Mesodermal cell (in vitro differentiated cells): Measurements from ENCODE around the gene FOLR3.
"Not testable (repeated sequence)": the region's sequence is repeated elsewhere in the genome, so short reads cannot be mapped to it uniquely, and the experiment has no call there.

Experiments
- H3K27ac ChIP-seq: 2 replicates; pipeline ENCODE4 v1.7.0; 2013; ENCODE audit warnings: mild to moderate bottlenecking, low read depth, low read length, moderate library complexity; ENCODE audit not compliant: severe bottlenecking
- H3K36me3 ChIP-seq: 2 replicates; pipeline ENCODE4 v1.7.1; 2013; ENCODE audit warnings: mild to moderate bottlenecking, low read length, moderate library complexity; ENCODE audit not compliant: control insufficient read depth, insufficient read depth
- H3K4me1 ChIP-seq: one replicate; pipeline ENCODE4 v1.7.1; 2013; ENCODE audit warnings: mild to moderate bottlenecking, low read length; ENCODE audit not compliant: insufficient read depth, control insufficient read depth, poor library complexity, severe bottlenecking
- H3K4me3 ChIP-seq: 2 replicates; pipeline ENCODE4 v1.7.0; 2013; ENCODE audit warnings: low read length, control low read depth, mild to moderate bottlenecking; ENCODE audit not compliant: insufficient read depth, poor library complexity, severe bottlenecking; ENCODE audit errors: extremely low read depth
- H3K9me3 ChIP-seq: 2 replicates; pipeline ENCODE4 v1.7.1; 2013; ENCODE audit warnings: mild to moderate bottlenecking, low read length, moderate library complexity; ENCODE audit not compliant: control insufficient read depth
- WGBS, 2 experiments: methylation state at CpG; one replicate each; pipeline ENCODE4 v1.1.5; 2013; ENCODE audit warnings: missing lambda C conversion rate in 2 of 2; ENCODE audit not compliant: insufficient coverage in 2 of 2; 5-methylcytosine and 5-hydroxymethylcytosine counted together

FOLR3 gene

DNA sequence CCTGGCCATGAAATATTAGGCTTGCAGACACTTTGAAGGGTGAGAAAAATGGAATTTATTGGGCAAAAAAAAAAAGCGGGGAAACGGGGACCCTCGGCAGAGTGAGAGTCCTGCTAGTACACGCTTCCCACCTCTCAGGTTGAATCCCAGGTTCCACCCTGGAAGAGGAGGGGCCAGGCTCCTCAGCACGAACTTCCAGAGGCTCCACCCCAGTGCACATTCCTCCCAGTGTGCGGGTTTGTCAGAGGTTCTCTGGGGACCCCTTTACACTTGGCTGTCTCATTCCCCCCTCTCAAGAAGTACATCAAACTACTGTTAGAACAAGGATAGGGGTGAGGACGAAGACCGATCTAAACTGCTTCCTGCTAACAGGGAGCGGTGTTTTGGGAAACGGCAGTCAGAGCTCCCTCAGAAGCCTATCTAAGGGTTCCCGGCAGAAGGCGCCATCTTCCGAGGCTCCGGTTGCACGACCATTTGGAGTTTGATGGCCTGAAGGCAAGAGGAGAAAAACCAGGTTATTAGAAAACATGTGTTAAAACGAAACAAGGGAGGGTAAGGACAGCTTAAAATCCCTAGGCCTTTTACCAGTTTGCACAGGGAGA, 27.5 kb downstream of the FOLR3 start:
- Histone ChIP-seq H3K36me3 (no peaks in the 10 kb centered on the region), H3K9me3 (no peaks in the 10 kb centered on the region), H3K4me1 (no peaks in the 10 kb centered on the region), H3K4me3 (no peak overlapping the region), H3K27ac (no peak overlapping the region)
- 90 to 94% methylated on average over 12 to 13 of the region's 16 CpGs for WGBS, 2 experiments

DNA sequence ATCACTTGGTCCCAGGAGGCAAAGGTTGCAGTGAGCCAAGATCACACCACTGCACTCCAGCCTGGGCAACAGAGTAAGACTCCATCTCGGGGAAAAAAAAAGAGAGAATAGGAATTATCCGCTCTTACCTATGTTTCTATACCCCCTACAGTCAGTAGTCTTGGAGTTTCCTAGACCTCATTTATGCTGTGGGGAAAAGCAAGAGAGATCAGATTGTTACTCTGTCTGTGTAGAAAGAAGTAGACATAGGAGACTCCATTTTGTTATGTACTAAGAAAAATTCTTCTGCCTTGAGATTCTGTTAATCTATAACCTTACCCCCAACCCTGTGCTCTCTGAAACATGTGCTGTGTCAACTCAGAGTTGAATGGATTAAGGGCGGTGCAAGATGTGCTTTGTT, 28.7 kb downstream of the FOLR3 start:
- WGBS, 2 experiments: no CpG with 5 or more reads among the region's 3 CpGs
- not testable (repeated sequence) for H3K4me1 ChIP-seq, H3K36me3 ChIP-seq, H3K27ac ChIP-seq, H3K9me3 ChIP-seq, H3K4me3 ChIP-seq

DNA sequence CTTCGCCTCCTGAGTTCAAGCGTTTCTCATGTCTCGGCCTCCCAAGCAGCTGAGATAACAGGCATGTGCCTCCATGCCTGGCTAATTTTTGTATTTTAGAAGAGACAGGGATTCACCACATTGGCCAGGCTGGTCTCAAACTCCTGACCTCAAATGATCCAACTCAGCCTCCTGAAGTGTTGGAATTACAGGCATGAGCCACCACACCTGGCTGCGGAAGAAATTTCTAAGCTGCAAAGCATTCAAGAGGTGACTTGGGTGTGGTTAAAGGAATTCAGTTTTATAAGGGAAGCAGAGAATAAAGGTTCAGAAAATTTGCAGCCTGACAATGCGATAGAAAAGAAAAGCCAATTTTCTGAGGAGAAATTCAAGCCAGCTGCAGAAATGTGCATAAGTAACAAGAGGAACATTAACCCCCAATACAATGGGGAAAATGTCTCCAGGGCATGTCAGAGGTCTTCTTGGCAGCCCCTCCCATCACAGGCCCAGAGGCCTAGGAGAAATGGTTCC, 33.6 kb downstream of the FOLR3 start:
- not testable (repeated sequence) for H3K4me3 ChIP-seq, H3K36me3 ChIP-seq, H3K27ac ChIP-seq, H3K4me1 ChIP-seq, H3K9me3 ChIP-seq
- 94 to 96% methylated on average over 4 of the region's 5 CpGs for WGBS, 2 experiments

DNA sequence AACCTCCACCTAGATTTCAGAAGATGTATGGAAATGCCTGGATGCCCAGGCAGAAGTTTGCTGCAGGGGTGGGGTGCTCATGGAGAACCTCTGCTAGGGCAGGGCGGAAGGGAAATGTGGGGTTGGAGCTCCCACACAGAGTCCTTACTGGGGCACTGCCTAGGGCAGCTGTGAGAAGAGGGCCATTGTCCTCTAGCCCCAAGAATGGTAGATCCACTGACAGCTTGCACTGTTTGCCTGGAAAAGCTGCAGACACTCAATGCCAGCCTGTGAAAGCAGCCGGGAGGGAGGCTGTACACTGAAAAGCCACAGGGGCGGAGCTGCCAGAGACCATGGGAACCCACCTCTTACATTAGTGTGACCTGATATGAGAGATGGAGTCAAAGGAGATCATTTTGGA, 34.2 kb downstream of the FOLR3 start:
- not testable (repeated sequence) for H3K9me3 ChIP-seq, H3K27ac ChIP-seq, H3K4me3 ChIP-seq, H3K4me1 ChIP-seq, H3K36me3 ChIP-seq
- 90 to 91% methylated on average over 3 of the region's 3 CpGs for WGBS, 2 experiments

DNA sequence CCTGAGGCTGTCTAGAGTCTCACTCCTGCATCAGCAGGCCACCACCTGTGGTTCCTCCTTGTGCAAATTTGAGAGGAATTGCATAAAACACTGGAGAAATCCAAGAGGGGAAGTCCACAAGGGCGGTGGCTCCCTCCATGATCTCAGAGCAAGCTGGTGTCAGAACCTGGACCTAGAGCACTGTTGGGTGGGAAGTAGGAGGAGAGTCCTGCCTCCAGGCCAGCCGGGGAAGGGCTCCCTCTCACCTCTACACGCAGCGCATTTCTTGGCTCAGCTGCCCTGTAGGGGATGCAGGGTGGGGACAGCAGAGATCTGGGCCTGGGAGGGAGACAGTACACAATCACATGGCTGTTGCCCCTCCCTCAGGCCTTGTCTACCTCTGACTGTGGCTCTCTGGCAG, 36.5 kb downstream of the FOLR3 start:
- 90 to 100% methylated on average over 3 of the region's 4 CpGs for WGBS, 2 experiments
- H3K27ac ChIP-seq, H3K4me1 ChIP-seq: not testable (repeated sequence)

DNA sequence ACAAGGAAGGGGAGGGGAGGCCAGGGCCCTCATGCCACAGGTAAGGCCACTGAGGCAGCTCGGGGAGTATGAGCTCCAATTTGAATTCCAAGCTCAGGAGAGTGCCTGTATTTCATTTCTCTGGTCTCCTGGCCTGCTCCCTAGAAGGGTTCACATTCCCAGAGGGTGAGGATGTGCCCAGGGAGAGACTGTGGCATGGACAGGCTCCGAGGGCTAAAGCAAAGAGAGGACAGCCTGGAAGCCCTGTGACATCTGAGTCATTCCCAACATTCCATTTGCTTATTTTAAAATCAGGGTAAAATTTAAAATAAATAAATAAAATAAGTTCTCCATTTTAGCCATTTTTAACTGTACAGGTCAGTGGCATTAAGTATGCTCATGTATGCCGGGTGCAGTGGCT, 37.8 kb downstream of the FOLR3 start:
- no peaks in the 10 kb centered on the region for H3K9me3 ChIP-seq
- no peaks in the 10 kb centered on the region for H3K36me3 ChIP-seq
- H3K27ac ChIP-seq: no peak overlapping the region
- WGBS, 2 experiments: 60 to 88% methylated on average over 1 of the region's 3 CpGs
- no peak overlapping the region for H3K4me3 ChIP-seq
- H3K4me1 ChIP-seq: no peaks in the 10 kb centered on the region

More for the DNA sequence above, 36.5 kb downstream of the FOLR3 start:
- H3K36me3 ChIP-seq, H3K4me3 ChIP-seq, H3K9me3 ChIP-seq: not testable (repeated sequence)

DNA sequence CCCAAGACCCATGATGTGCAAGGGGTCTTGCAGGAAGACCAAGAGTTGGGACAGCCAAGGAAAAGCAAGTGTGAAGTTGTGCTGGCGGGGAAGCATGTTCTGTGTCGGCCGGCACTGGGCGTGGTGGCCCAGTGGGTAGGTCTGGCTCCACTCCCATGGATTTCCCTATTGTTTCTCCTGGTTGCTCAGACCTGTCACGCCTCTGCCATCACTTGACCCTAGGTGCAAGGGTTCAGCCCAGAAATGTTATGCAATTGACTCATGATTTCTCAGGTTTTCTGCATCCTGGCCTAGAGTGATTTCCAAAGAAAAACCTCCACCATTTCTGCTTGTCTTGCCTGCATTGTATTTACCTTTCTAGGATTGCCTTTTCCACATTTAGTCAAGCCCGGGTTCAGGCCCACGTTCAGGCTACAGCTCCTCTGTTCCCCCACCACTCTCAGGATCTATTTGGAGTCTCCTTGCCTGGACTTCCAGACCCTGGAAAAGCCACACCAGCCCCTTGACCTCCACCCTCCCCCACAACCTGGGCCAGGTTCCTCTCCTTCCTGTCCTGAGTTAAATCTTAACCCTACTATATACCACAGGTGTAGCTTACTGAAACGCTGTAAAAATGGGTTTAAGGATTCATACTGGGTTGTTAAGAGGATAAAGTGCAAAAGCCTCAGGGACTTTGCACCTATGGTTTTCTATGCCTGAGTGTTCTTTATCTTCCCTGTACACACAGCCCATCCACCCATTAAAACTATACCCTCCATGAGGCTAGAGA, 39.0 kb downstream of the FOLR3 start:
- no peaks in the 10 kb centered on the region for H3K9me3 ChIP-seq
- no peak overlapping the region for H3K4me3 ChIP-seq
- 90 to 93% methylated on average over 7 of the region's 8 CpGs for WGBS, 2 experiments
- H3K36me3 ChIP-seq: no peaks in the 10 kb centered on the region
- no peak overlapping the region for H3K27ac ChIP-seq
- H3K4me1 ChIP-seq: no peaks in the 10 kb centered on the region

DNA sequence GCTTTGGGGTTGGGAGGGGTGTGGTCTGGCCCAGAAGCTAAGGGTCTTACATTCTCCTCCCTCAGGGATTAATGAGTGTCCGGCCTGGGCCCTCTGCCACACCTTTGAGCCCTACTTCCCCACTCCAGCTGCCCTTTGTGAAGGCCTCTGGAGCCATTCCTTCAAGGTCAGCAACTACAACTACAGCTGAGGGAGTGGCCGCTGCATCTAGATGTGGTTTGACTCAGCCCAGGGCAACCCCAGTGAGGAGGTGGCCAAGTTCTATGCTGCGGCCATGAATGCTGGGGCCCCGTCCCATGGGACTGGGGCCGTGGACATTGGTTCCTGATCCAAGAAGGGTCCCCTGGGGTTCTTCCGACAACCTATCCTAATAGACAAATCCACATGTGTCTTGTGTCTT, 42.1 kb downstream of the FOLR3 start:
- 96 to 100% methylated on average over 2 to 5 of the region's 6 CpGs for WGBS, 2 experiments

DNA sequence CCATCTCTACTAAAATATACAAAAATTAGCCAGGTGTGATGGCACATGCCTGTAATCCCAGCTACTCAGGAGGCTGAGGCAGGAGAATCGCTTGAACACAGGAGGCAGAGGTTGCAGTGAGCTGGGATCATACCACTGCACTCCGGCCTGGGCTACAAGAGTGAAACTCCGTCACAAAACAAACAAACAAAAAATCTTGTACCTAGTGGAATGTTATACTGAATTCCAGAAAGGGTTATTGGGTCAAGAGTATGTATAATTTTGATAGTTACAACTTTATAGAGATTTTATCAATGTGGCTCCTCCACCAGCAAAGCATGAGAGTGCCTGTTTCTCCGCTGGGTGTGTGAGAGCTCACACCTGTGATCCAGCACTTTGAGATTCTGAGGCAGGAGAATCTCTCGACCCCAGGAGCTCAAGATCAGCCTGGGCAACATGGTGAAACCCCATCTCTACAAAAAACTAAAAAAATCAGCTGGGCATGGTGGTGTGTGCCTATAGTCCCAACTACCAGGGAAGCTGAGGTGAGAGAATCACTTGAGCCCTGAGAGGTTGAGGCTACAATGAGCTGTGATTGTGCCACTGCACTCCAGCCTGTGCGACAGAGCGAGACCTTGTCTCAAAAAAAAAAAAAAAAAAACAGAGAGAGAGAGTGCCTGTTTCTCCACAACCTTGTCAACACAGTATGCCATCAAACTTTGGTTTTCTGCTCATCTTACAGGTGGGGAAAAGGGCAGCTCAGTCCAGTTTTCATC, 43.7 kb downstream of the FOLR3 start:
- H3K27ac ChIP-seq: no peak overlapping the region
- H3K36me3 ChIP-seq: no peaks in the 10 kb centered on the region
- no peaks in the 10 kb centered on the region for H3K9me3 ChIP-seq
- no peak overlapping the region for H3K4me3 ChIP-seq
- 80 to 86% methylated on average over 1 of the region's 7 CpGs for WGBS, 2 experiments
- no peaks in the 10 kb centered on the region for H3K4me1 ChIP-seq

More for the DNA sequence above, 42.1 kb downstream of the FOLR3 start:
- Histone ChIP-seq H3K36me3 (no peaks in the 10 kb centered on the region), H3K4me1 (no peaks in the 10 kb centered on the region), H3K9me3 (no peaks in the 10 kb centered on the region), H3K4me3 (no peak overlapping the region), H3K27ac (no peak overlapping the region)

DNA sequence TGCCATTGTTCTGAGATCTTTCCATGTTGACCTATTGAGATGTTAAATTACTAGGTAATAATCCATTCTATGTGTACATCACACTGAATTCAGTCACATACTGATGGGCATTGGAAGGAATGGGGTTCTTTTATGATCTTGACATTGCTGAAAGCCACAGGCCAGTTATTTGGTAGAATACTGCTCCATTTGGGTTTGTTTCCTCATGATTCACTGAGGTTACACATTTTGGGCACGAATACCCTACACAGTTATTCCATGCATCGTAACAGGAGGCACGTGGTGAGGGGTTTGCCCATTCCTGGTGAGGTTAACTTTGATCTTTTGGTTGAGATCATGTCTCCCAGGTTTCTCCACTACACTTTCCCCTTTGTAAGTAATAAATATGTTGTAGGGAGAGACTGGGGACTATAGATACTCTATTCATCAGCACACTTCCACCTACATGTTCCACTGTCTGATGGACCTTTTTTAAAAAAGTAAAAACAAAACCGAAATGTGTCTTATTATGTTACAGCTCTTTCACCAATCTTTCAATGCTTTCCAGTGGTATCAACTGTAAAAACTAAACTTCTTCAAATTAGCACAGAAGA, 44.4 kb downstream of the FOLR3 start:
- Histone ChIP-seq H3K36me3 (no peaks in the 10 kb centered on the region), H3K4me3 (no peak overlapping the region), H3K27ac (no peak overlapping the region), H3K4me1 (no peaks in the 10 kb centered on the region), H3K9me3 (no peaks in the 10 kb centered on the region)
- 88 to 100% methylated on average over 1 of the region's 4 CpGs for WGBS, 2 experiments
